H9 (cell line): ENCODE data around the gene HERC4. TPM values are rescaled to one million over a fixed set of nuclear protein-coding genes. Genes with fewer than 3 reads are reported as not detected.
A peak's percentile ranks its signal among the peaks of the same experiment; 100 is the strongest.

ENCODE experiments used
- DNase-seq: peaks from one replicate; pipeline ENCODE4 v3.0.0-alpha.2; 2017
- H2AFZ ChIP-seq: one replicate; pipeline ENCODE4 v1.6.1; 2013; ENCODE audit warnings: mild to moderate bottlenecking, low read length, control low read depth, moderate library complexity
- H2AK5ac ChIP-seq: 2 replicates; pipeline ENCODE4 v1.6.1; 2013; ENCODE audit warnings: low read length, control low read depth, mixed read lengths; ENCODE audit not compliant: insufficient read length
- H2BK120ac ChIP-seq: one replicate; pipeline ENCODE4 v1.6.1; 2013; ENCODE audit warnings: low read depth, mild to moderate bottlenecking, low read length, control low read depth, inconsistent platforms; ENCODE audit not compliant: poor library complexity, severe bottlenecking
- H2BK12ac ChIP-seq: 2 replicates; pipeline ENCODE4 v1.6.1; 2013; ENCODE audit warnings: low read length, control low read depth, mixed read lengths, low read depth; ENCODE audit not compliant: insufficient read length
- H2BK15ac ChIP-seq: 2 replicates; pipeline ENCODE4 v1.6.1; 2013; ENCODE audit warnings: low read depth, low read length, control low read depth
- H2BK20ac ChIP-seq: one replicate; pipeline ENCODE4 v1.6.1; 2013; ENCODE audit warnings: low read depth, mild to moderate bottlenecking, low read length, control low read depth, inconsistent platforms; ENCODE audit not compliant: poor library complexity, severe bottlenecking
- H2BK5ac ChIP-seq: 2 replicates; pipeline ENCODE4 v1.6.1; 2013; ENCODE audit warnings: low read length, control low read depth, mixed read lengths; ENCODE audit not compliant: insufficient read length
- H3K14ac ChIP-seq: 2 replicates; pipeline ENCODE4 v1.6.1; 2013; ENCODE audit warnings: low read length, control low read depth; ENCODE audit not compliant: insufficient read depth
- H3K18ac ChIP-seq: 2 replicates; pipeline ENCODE4 v1.6.1; 2013; ENCODE audit warnings: low read depth, mild to moderate bottlenecking, mixed read lengths, low read length, control low read depth; ENCODE audit not compliant: insufficient read length
- H3K23ac ChIP-seq: 2 replicates; pipeline ENCODE4 v1.6.1; 2013; ENCODE audit warnings: low read length, control low read depth, mixed read lengths, low read depth; ENCODE audit not compliant: insufficient read length
- H3K23me2 ChIP-seq: 2 replicates; pipeline ENCODE4 v1.6.1; 2013; ENCODE audit warnings: low read depth, mild to moderate bottlenecking, mixed read lengths, low read length, control low read depth; ENCODE audit not compliant: insufficient read length, poor library complexity, severe bottlenecking
- H3K27ac ChIP-seq: 2 replicates; pipeline ENCODE4 v1.5.1; 2013; ENCODE audit warnings: low read length, control low read depth, mixed read lengths, low read depth; ENCODE audit not compliant: insufficient read length
- H3K27me3 ChIP-seq: 2 replicates; pipeline ENCODE4 v1.6.1; 2013; ENCODE audit warnings: low read length, control low read depth, inconsistent platforms; ENCODE audit not compliant: insufficient read depth
- H3K4ac ChIP-seq: 2 replicates; pipeline ENCODE4 v1.6.1; 2013; ENCODE audit warnings: low read depth, mild to moderate bottlenecking, control low read depth, inconsistent platforms, low read length, moderate library complexity
- H3K4me1 ChIP-seq: 2 replicates; pipeline ENCODE4 v1.6.1; 2013; ENCODE audit warnings: low read length, control low read depth, inconsistent platforms; ENCODE audit not compliant: insufficient read depth
- H3K4me2 ChIP-seq: 2 replicates; pipeline ENCODE4 v1.6.1; 2013; ENCODE audit warnings: low read length, control low read depth, mixed read lengths; ENCODE audit not compliant: insufficient read length, insufficient read depth
- H3K56ac ChIP-seq: 2 replicates; pipeline ENCODE4 v1.6.1; 2013; ENCODE audit warnings: low read depth, mild to moderate bottlenecking, mixed read lengths, low read length, control low read depth; ENCODE audit not compliant: insufficient read length
- H3K79me1 ChIP-seq: 2 replicates; pipeline ENCODE4 v1.6.1; 2013; ENCODE audit warnings: low read depth, mild to moderate bottlenecking, moderate library complexity, low read length, control low read depth, inconsistent platforms; ENCODE audit not compliant: insufficient read depth, poor library complexity, severe bottlenecking
- H3K79me2 ChIP-seq: 2 replicates; pipeline ENCODE4 v1.6.1; 2013; ENCODE audit warnings: low read length, control low read depth, inconsistent platforms; ENCODE audit not compliant: insufficient read depth
- H3K9ac ChIP-seq: 2 replicates; pipeline ENCODE4 v1.6.1; 2013; ENCODE audit warnings: low read length, control low read depth, mixed read lengths; ENCODE audit not compliant: insufficient read length; ENCODE audit errors: extremely low read depth
- H3K9me3 ChIP-seq: one replicate; pipeline ENCODE4 v1.6.1; 2013; ENCODE audit warnings: low read depth, low read length, inconsistent platforms; ENCODE audit not compliant: control insufficient read depth
- H3T11ph ChIP-seq: one replicate; pipeline ENCODE4 v1.6.1; 2013; ENCODE audit warnings: mild to moderate bottlenecking, low read length, control low read depth, inconsistent platforms
- H4K20me1 ChIP-seq: one replicate; pipeline ENCODE4 v1.6.1; 2013; ENCODE audit not compliant: control insufficient read depth, insufficient read length, insufficient read depth
- H4K5ac ChIP-seq: 2 replicates; pipeline ENCODE4 v1.6.1; 2013; ENCODE audit warnings: low read depth, mild to moderate bottlenecking, mixed read lengths, low read length, control low read depth; ENCODE audit not compliant: insufficient read length
- H4K8ac ChIP-seq: replicated peaks from 2 replicates; pipeline ENCODE4 v1.6.1; 2013; ENCODE audit warnings: low read length, control low read depth, mixed read lengths, low read depth; ENCODE audit not compliant: insufficient read length
- H4K91ac ChIP-seq: 2 replicates; pipeline ENCODE4 v1.6.1; 2013; ENCODE audit warnings: low read depth, mild to moderate bottlenecking, moderate library complexity, mixed read lengths, low read length, control low read depth; ENCODE audit not compliant: insufficient read length
- H3K27ac Mint-ChIP-seq, 3 experiments: 2 replicates in 2 of 3; 3 replicates in 1 of 3; pipeline ENCODE4 v1.8.0; 2020 to 2021; ENCODE audit warnings: mixed read lengths in 3 of 3, mild to moderate bottlenecking in 1 of 3, moderate library complexity in 1 of 3
- H3K27me3 Mint-ChIP-seq: 2 replicates; pipeline ENCODE4 v1.8.0; 2021; ENCODE audit warnings: low read depth, mild to moderate bottlenecking, moderate library complexity, mixed read lengths
- H3K36me3 Mint-ChIP-seq, 3 experiments: 2 replicates in 2 of 3; 3 replicates in 1 of 3; pipeline ENCODE4 v1.8.0; 2020 to 2021; ENCODE audit warnings: low read depth in 3 of 3, mixed read lengths in 3 of 3; ENCODE audit not compliant: insufficient read depth in 1 of 3
- H3K4me1 Mint-ChIP-seq, 2 experiments: 2 replicates each; pipeline ENCODE4 v1.8.0; 2020; ENCODE audit warnings: mixed read lengths in 2 of 2
- H3K4me3 Mint-ChIP-seq, 2 experiments: 2 replicates in 1 of 2; 3 replicates in 1 of 2; pipeline ENCODE4 v1.8.0; 2020 to 2021; ENCODE audit warnings: mild to moderate bottlenecking in 2 of 2, mixed read lengths in 2 of 2, moderate library complexity in 1 of 2
- H3K9me3 Mint-ChIP-seq, 2 experiments: 2 replicates in 1 of 2; 3 replicates in 1 of 2; pipeline ENCODE4 v1.8.0; 2020; ENCODE audit warnings: mild to moderate bottlenecking in 2 of 2, mixed read lengths in 2 of 2, moderate library complexity in 1 of 2
- CTCF ChIP-seq: fragments of 200-600 bp; sonication (generic); conservative IDR thresholded peaks from 3 replicates; pipeline ENCODE4 v1.8.0; 2021; ENCODE audit warnings: antibody characterized with exemption, mild to moderate bottlenecking
- WGBS: extraction: QIAGEN DNeasy Blood & Tissue Kit; methylation state at CpG from one replicate; pipeline ENCODE4 v1.1.7; 2013; ENCODE audit warnings: missing lambda C conversion rate, low lambda C conversion rate, mixed read lengths; ENCODE audit not compliant: insufficient read length; ENCODE audit errors: extremely low coverage; 5-methylcytosine and 5-hydroxymethylcytosine counted together
- total RNA-seq: library from RNA; stranded (reverse); gene quantifications from 2 replicates; pipeline ENCODE4 v1.2.1, GENCODE V29; 2021

Gene HERC4
- total RNA-seq, 1 experiment from 2014 or later = 24.5 TPM

- H3K27ac ChIP-seq = peak within 1 kb of the TSS; percentile 32
- H3K14ac ChIP-seq = peak within 1 kb of the TSS; percentile 74
- TF ChIP-seq CTCF = no peak
- no peak within 1 kb of the TSS for H3K23ac ChIP-seq
- H4K91ac ChIP-seq = no peak within 1 kb of the TSS
- H3K27ac Mint-ChIP-seq = peak within 1 kb of the TSS; percentile 98
- H2AFZ ChIP-seq = no peak within 1 kb of the TSS
- H3K18ac ChIP-seq = peak within 1 kb of the TSS; percentile 42
- no peak within 1 kb of the TSS for H2BK15ac ChIP-seq
- no peaks in the 10 kb centered on the region; the same call in 1 of the 2 replicates for H3K27me3 Mint-ChIP-seq
- H3K4ac ChIP-seq = no peak within 1 kb of the TSS
- H3T11ph ChIP-seq = no peak within 1 kb of the TSS
- no peak within 1 kb of the TSS for H2BK120ac ChIP-seq
- no peak within 1 kb of the TSS for H2BK12ac ChIP-seq
- H3K36me3 Mint-ChIP-seq = peaks cover 27 to 39% (median 30%) of the 10 kb centered on the region in 3 experiments
- H4K20me1 ChIP-seq = no peaks in the 10 kb centered on the region
- H3K9ac ChIP-seq = peak within 1 kb of the TSS; percentile 79
- H2BK20ac ChIP-seq = no peak within 1 kb of the TSS
- H3K4me1 ChIP-seq = no peaks in the 10 kb centered on the region
- H3K27me3 ChIP-seq = no peaks in the 10 kb centered on the region
- H3K9me3 Mint-ChIP-seq = peaks cover 0 to 2% of the 10 kb centered on the region in 2 experiments; a peak in 1 of 5 replicates
- no peak within 1 kb of the TSS for H2AK5ac ChIP-seq
- H3K9me3 ChIP-seq = no peaks in the 10 kb centered on the region
- peak; percentile 97 for DNase-seq
- H2BK5ac ChIP-seq = no peak within 1 kb of the TSS
- H3K56ac ChIP-seq = no peak within 1 kb of the TSS
- H3K4me2 ChIP-seq = peak within 1 kb of the TSS; percentile 87
- no peak within 1 kb of the TSS for H4K5ac ChIP-seq
- peaks cover 8% of the 10 kb centered on the region for H3K23me2 ChIP-seq
- no CpG with 5 or more reads among the region's 62 CpGs for WGBS
- no peak within 1 kb of the TSS for H4K8ac ChIP-seq
- H3K4me1 Mint-ChIP-seq = peaks cover 17 to 31% of the 10 kb centered on the region in 2 experiments
- peak within 1 kb of the TSS; percentile 90 to 97 for H3K4me3 Mint-ChIP-seq
- H3K79me2 ChIP-seq = peaks cover 16% of the 10 kb centered on the region; the same call in 1 of the 2 replicates
- H3K79me1 ChIP-seq = peaks cover 3% of the 10 kb centered on the region
Observed at GRCh38 chr10:67884313-67884841, 190.7 kb downstream of the HERC4 start, which contains the start of gene SIRT1. Gene SIRT1 (plus strand): TSS chr10:67884656. CDS start chr10:67884722, 66 bp downstream.
